ENCODE measurements around the gene NT5M. TPM values are rescaled to one million over a fixed set of nuclear protein-coding genes. Genes with fewer than 3 reads are reported as not detected.
A peak's percentile ranks its signal among the peaks of the same experiment; 100 is the strongest.

Gene NT5M
- total RNA-seq, 1 experiment from 2014 or later, result 6.6 TPM

GRCh38 chr17:17377071-17377967, 74.1 kb downstream of the NT5M start:
- H3K27ac ChIP-seq (ENCODE audit: insufficient read length, low read depth, low read length), result no peak overlapping the region
- Mint-ChIP-seq H3K27ac (peak overlapping the region in 1 of 3 experiments; percentile 65; a peak in 1 of 7 replicates), H3K27me3 (ENCODE audit: low read depth) (peaks cover 4% of the 10 kb centered on the region), H3K4me3 (no peak overlapping the region), H3K36me3 (ENCODE audit: insufficient read depth in 1 of 3, low read depth in 3 of 3) (no peaks in the 10 kb centered on the region), H3K4me1 (peaks cover 6 to 15% of the 10 kb centered on the region in 2 experiments), H3K9me3 (no peaks in the 10 kb centered on the region)
- H2AFZ ChIP-seq (ENCODE audit: low read length), result no peak overlapping the region
- H4K91ac ChIP-seq (ENCODE audit: insufficient read length, low read depth, low read length), result no peak overlapping the region
- no peak overlapping the region for H3T11ph ChIP-seq (ENCODE audit: low read length)
- no peak overlapping the region for H3K9ac ChIP-seq (ENCODE audit: extremely low read depth, insufficient read length, low read length)
- H3K23me2 ChIP-seq (ENCODE audit: insufficient read length, low read depth, low read length, poor library complexity, severe bottlenecking), result no peaks in the 10 kb centered on the region
- H4K8ac ChIP-seq (replicated peaks; ENCODE audit: insufficient read length, low read depth, low read length), result no peak overlapping the region
- TF ChIP-seq, protein P1, sequence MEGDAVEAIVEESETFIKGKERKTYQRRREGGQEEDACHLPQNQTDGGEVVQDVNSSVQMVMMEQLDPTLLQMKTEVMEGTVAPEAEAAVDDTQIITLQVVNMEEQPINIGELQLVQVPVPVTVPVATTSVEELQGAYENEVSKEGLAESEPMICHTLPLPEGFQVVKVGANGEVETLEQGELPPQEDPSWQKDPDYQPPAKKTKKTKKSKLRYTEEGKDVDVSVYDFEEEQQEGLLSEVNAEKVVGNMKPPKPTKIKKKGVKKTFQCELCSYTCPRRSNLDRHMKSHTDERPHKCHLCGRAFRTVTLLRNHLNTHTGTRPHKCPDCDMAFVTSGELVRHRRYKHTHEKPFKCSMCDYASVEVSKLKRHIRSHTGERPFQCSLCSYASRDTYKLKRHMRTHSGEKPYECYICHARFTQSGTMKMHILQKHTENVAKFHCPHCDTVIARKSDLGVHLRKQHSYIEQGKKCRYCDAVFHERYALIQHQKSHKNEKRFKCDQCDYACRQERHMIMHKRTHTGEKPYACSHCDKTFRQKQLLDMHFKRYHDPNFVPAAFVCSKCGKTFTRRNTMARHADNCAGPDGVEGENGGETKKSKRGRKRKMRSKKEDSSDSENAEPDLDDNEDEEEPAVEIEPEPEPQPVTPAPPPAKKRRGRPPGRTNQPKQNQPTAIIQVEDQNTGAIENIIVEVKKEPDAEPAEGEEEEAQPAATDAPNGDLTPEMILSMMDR (conservative IDR thresholded peaks at IDR 0.05), result no peak
- H2BK5ac ChIP-seq (ENCODE audit: insufficient read length, low read length), result no peak overlapping the region
- H3K79me1 ChIP-seq (ENCODE audit: insufficient read depth, low read depth, low read length, poor library complexity, severe bottlenecking), result no peaks in the 10 kb centered on the region
- H3K27me3 ChIP-seq (ENCODE audit: insufficient read depth, low read length), result no peaks in the 10 kb centered on the region
- no peaks in the 10 kb centered on the region for H3K9me3 ChIP-seq (ENCODE audit: control insufficient read depth, low read depth, low read length)
- no peaks in the 10 kb centered on the region for H4K20me1 ChIP-seq (ENCODE audit: control insufficient read depth, insufficient read depth, insufficient read length)
- no peak overlapping the region for H2BK15ac ChIP-seq (ENCODE audit: low read depth, low read length)
- WGBS (ENCODE audit: extremely low coverage, insufficient read length, low lambda C conversion rate), result no CpG with 5 or more reads among the region's 23 CpGs
- no peak overlapping the region for H2AK5ac ChIP-seq (ENCODE audit: insufficient read length, low read length)
- no peak overlapping the region for H3K4me2 ChIP-seq (ENCODE audit: insufficient read depth, insufficient read length, low read length)
- no peak overlapping the region for H3K56ac ChIP-seq (ENCODE audit: insufficient read length, low read depth, low read length)
- no peaks in the 10 kb centered on the region for H3K79me2 ChIP-seq (ENCODE audit: insufficient read depth, low read length)
- no peak overlapping the region for H2BK120ac ChIP-seq (ENCODE audit: low read depth, low read length, poor library complexity, severe bottlenecking)
- H2BK20ac ChIP-seq (ENCODE audit: low read depth, low read length, poor library complexity, severe bottlenecking), result no peak overlapping the region
- peak overlapping the region; percentile 13; the same call in 1 of the 2 replicates for H3K14ac ChIP-seq (ENCODE audit: insufficient read depth, low read length)
- H3K23ac ChIP-seq (ENCODE audit: insufficient read length, low read depth, low read length), result no peak overlapping the region
- no peak overlapping the region for H3K4ac ChIP-seq (ENCODE audit: low read depth, low read length)
- DNase-seq, result no peak
- H3K4me1 ChIP-seq (ENCODE audit: insufficient read depth, low read length), result no peaks in the 10 kb centered on the region
- H2BK12ac ChIP-seq (ENCODE audit: insufficient read length, low read depth, low read length), result no peak overlapping the region
- H3K18ac ChIP-seq (ENCODE audit: insufficient read length, low read depth, low read length), result no peak overlapping the region
- H4K5ac ChIP-seq (ENCODE audit: insufficient read length, low read depth, low read length), result no peak overlapping the region

Measured in H9 (cell line).